ENCODE measurements around the gene ZNF329. TPM values are rescaled to one million over a fixed set of nuclear protein-coding genes. Genes with fewer than 3 reads are reported as not detected.

ZNF329 gene
- total and polyA plus RNA-seq, 2 experiments from 2014 or later: 2.7 to 16.9 TPM

- DNase-seq (ENCODE audit: low spot score) (peak; percentile 98), ATAC-seq (peak; percentile 83)
- H4K20me1 ChIP-seq (replicated peaks; ENCODE audit: insufficient read depth): no peaks in the 10 kb centered on the region
- no peaks in the 10 kb centered on the region for H3K36me3 ChIP-seq (ENCODE audit: insufficient read depth)
- peaks cover 10% of the 10 kb centered on the region; the same call in 1 of the 2 replicates for H3K4me1 ChIP-seq (ENCODE audit: insufficient read depth)
- Mint-ChIP-seq H3K27me3 (ENCODE audit: insufficient read depth, low read depth, poor library complexity) (peaks cover 17% of the 10 kb centered on the region), H3K9me3 (peaks cover 34% of the 10 kb centered on the region), H3K27ac (no peak overlapping the region; the same call in 1 of the 2 replicates), H3K4me3 (peak overlapping the region; percentile 94), H3K36me3 (ENCODE audit: low read depth) (peaks cover 3% of the 10 kb centered on the region), H3K4me1 (peaks cover 7% of the 10 kb centered on the region; the same call in 2 of the 3 replicates)
- no peaks in the 10 kb centered on the region for H3F3A ChIP-seq (replicated peaks; ENCODE audit: low read depth)
- peak overlapping the region; percentile 90 for H3K27ac ChIP-seq (ENCODE audit: low read depth)
- peaks cover 3% of the 10 kb centered on the region; the same call in 1 of the 2 replicates for H3K27me3 ChIP-seq (ENCODE audit: insufficient read depth)
- H3K79me2 ChIP-seq (replicated peaks; ENCODE audit: insufficient read depth): peaks cover 14% of the 10 kb centered on the region
- peak overlapping the region; percentile 99 for H2AFZ ChIP-seq
- peak overlapping the region; percentile 96 for H3K4me3 ChIP-seq
- no peaks in the 10 kb centered on the region; the same call in 1 of the 2 replicates for H3K9me2 ChIP-seq (ENCODE audit: insufficient read depth)
- peak overlapping the region; percentile 78 for H3K4me2 ChIP-seq
- TF ChIP-seq CREB1 (CRISPR knock-in tag; IDR thresholded peaks at IDR 0.05; ENCODE audit: low read depth) (peak; percentile 55; the same call in 1 of the 2 replicates), ZNF331 (CRISPR knock-in tag; IDR thresholded peaks at IDR 0.05; ENCODE audit: low read depth) (no peak), CTCF (conservative IDR thresholded peaks at IDR 0.05; ENCODE audit: low read depth in 2 of 2) (peak; percentile 79 to 99), POLR2AphosphoS5 (IDR thresholded peaks at IDR 0.05; ENCODE audit: low read depth) (peak; percentile 85), NANOG (IDR thresholded peaks at IDR 0.05; ENCODE audit: borderline replicate concordance) (no peak), ETS1 (IDR thresholded peaks at IDR 0.05) (peak; percentile 94)
These were observed 4.4 kb upstream of the ZNF329 start for GRCh38 chr19:58154679-58155648.

GRCh38 chr19:58154287-58154678, 3.7 kb upstream of the ZNF329 start:
- peaks cover 9% of the 10 kb centered on the region for H3K36me3 Mint-ChIP-seq (ENCODE audit: low read depth)
- H3K4me1 ChIP-seq (ENCODE audit: insufficient read depth): peaks cover 14% of the 10 kb centered on the region; the same call in 1 of the 2 replicates
- H3K27ac ChIP-seq (ENCODE audit: low read depth): peak overlapping the region; percentile 90
- no peak for TF ChIP-seq STAT1 (IDR thresholded peaks at IDR 0.05; ENCODE audit: unreplicated experiment)
- no peak for TF ChIP-seq CREB1 (CRISPR knock-in tag; IDR thresholded peaks at IDR 0.05; ENCODE audit: low read depth)
- no peak for TF ChIP-seq ZNF331 (CRISPR knock-in tag; IDR thresholded peaks at IDR 0.05; ENCODE audit: low read depth)
- TF ChIP-seq JUNB (IDR thresholded peaks at IDR 0.05; ENCODE audit: unreplicated experiment): no peak
- TF ChIP-seq EZH2phosphoT487 (IDR thresholded peaks at IDR 0.05; ENCODE audit: unreplicated experiment): no peak
- TF ChIP-seq ETS1 (IDR thresholded peaks at IDR 0.05): no peak
- TF ChIP-seq CTCF (conservative IDR thresholded peaks at IDR 0.05; ENCODE audit: low read depth in 2 of 2): no peak
- no peak for TF ChIP-seq NANOG (IDR thresholded peaks at IDR 0.05; ENCODE audit: borderline replicate concordance)
- TF ChIP-seq EZH2 (IDR thresholded peaks at IDR 0.05; ENCODE audit: low read depth, unreplicated experiment): no peak
- TF ChIP-seq POLR2AphosphoS5 (IDR thresholded peaks at IDR 0.05; ENCODE audit: low read depth): no peak; the same call in 1 of the 2 replicates
- TF ChIP-seq REST (IDR thresholded peaks at IDR 0.05; ENCODE audit: unreplicated experiment): no peak

More at GRCh38 chr19:58154287-58154678, 3.7 kb upstream of the ZNF329 start:
- H3K4me1 Mint-ChIP-seq: peaks cover 11% of the 10 kb centered on the region
- H3K79me2 ChIP-seq (replicated peaks; ENCODE audit: insufficient read depth): peaks cover 21% of the 10 kb centered on the region
- no peaks in the 10 kb centered on the region for H3K36me3 ChIP-seq (ENCODE audit: insufficient read depth)
- peak overlapping the region; percentile 91 for H3K27ac Mint-ChIP-seq
- no peaks in the 10 kb centered on the region for H4K20me1 ChIP-seq (replicated peaks; ENCODE audit: insufficient read depth)
- H3F3A ChIP-seq (replicated peaks; ENCODE audit: low read depth): no peaks in the 10 kb centered on the region
- peak overlapping the region; percentile 78 for H3K4me2 ChIP-seq
- peak; percentile 46 for DNase-seq (ENCODE audit: low spot score)
- peaks cover 2% of the 10 kb centered on the region for H3K9me2 ChIP-seq (ENCODE audit: insufficient read depth)
- H2AFZ ChIP-seq: peak overlapping the region; percentile 91
- H3K27me3 ChIP-seq (ENCODE audit: insufficient read depth): peaks cover 3% of the 10 kb centered on the region; the same call in 1 of the 2 replicates
- H3K4me3 Mint-ChIP-seq: peak overlapping the region; percentile 94
- peak; percentile 12 for ATAC-seq
- H3K4me3 ChIP-seq: peak overlapping the region; percentile 96
- peaks cover 17% of the 10 kb centered on the region for H3K27me3 Mint-ChIP-seq (ENCODE audit: insufficient read depth, low read depth, poor library complexity)
- peaks cover 34% of the 10 kb centered on the region for H3K9me3 Mint-ChIP-seq
